Natural killer cell (primary cell): ENCODE measurements around the gene NMT2. TPM values are rescaled to one million over a fixed set of nuclear protein-coding genes. Genes with fewer than 3 reads are reported as not detected.

Experiments
- ATAC-seq, 3 donors: fragments of 150-1000 bp in 2 of 3; fragments of 200-7000 bp in 1 of 3; cut with Tn5 transposase; 1 replicate in 1 of 3; 2 replicates in 2 of 3; pipeline ENCODE4 v1.10.0; 2021; ENCODE audit warnings: mild to moderate bottlenecking in 2 of 3, moderate library complexity in 2 of 3
- DNase-seq, 2 donors: peaks; one replicate each; pipeline versions ENCODE4 v3.0.0 to v3.0.0-alpha.2; 2013 to 2021; ENCODE audit warnings: mixed read lengths in 1 of 2
- H3K27ac ChIP-seq: one replicate; pipeline ENCODE4 v1.5.1; 2013; ENCODE audit warnings: mild to moderate bottlenecking, low read length
- H3K27me3 ChIP-seq: one replicate; pipeline ENCODE4 v1.6.1; 2013; ENCODE audit warnings: low read length; ENCODE audit not compliant: control insufficient read depth, insufficient read depth
- H3K36me3 ChIP-seq: one replicate; pipeline ENCODE4 v1.6.1; 2013; ENCODE audit warnings: low read length; ENCODE audit not compliant: control insufficient read depth, insufficient read depth
- H3K4me1 ChIP-seq: one replicate; pipeline ENCODE4 v1.6.1; 2013; ENCODE audit warnings: low read length; ENCODE audit not compliant: control insufficient read depth, insufficient read depth
- H3K4me3 ChIP-seq: one replicate; pipeline ENCODE4 v1.5.1; 2013; ENCODE audit warnings: low read length
- H3K9me3 ChIP-seq: one replicate; pipeline ENCODE4 v1.6.1; 2013; ENCODE audit warnings: low read length; ENCODE audit not compliant: control insufficient read depth, insufficient read depth
- H3K27ac Mint-ChIP-seq, 2 donors: one replicate each; pipeline ENCODE4 v1.8.0; 2022; ENCODE audit warnings: mild to moderate bottlenecking in 2 of 2, mixed read lengths in 2 of 2, moderate library complexity in 1 of 2
- H3K27me3 Mint-ChIP-seq, 2 donors: one replicate each; pipeline ENCODE4 v1.8.0; 2022; ENCODE audit warnings: low read depth in 2 of 2, mixed read lengths in 2 of 2
- H3K36me3 Mint-ChIP-seq: one replicate; pipeline ENCODE4 v1.8.0; 2022; ENCODE audit warnings: mixed read lengths
- H3K4me1 Mint-ChIP-seq, 2 donors: one replicate each; pipeline ENCODE4 v1.8.0; 2022; ENCODE audit warnings: mixed read lengths in 2 of 2
- H3K4me3 Mint-ChIP-seq: one replicate; pipeline ENCODE4 v1.8.0; 2022; ENCODE audit warnings: mild to moderate bottlenecking, moderate library complexity, mixed read lengths
- H3K9me3 Mint-ChIP-seq, 2 donors: one replicate each; pipeline ENCODE4 v1.8.0; 2022; ENCODE audit warnings: mixed read lengths in 2 of 2
- WGBS: methylation state at CpG from one replicate; pipeline ENCODE4 v1.1.7; 2013; ENCODE audit warnings: missing lambda C conversion rate; ENCODE audit not compliant: insufficient coverage; 5-methylcytosine and 5-hydroxymethylcytosine counted together
- intact Hi-C: fragments of 100-400 bp; cut with micrococcal nuclease; formaldehyde crosslinking; loops from one replicate; pipeline ENCODE4 v1.14.2; 2022
- total RNA-seq, 4 donors: library from RNA; stranded (reverse); fragments of 120-200 nt in 1 of 4; gene quantifications; one replicate each; pipeline versions ENCODE4 v1.2.3 to v1.2.4, GENCODE V29; 2013 to 2022
- TF ChIP-seq, protein P1 (sequence below): fragments of 200-600 bp; IDR thresholded peaks from one replicate; pipeline ENCODE4 v1.8.0; 2022; ENCODE audit warnings: antibody characterized with exemption

Gene NMT2
- total RNA-seq, 3 donors from 2014 or later (not counting 1 experiment from before 2014, with no cell fraction given), result 18.9 to 34.9 (median 28.8) TPM

DNA sequence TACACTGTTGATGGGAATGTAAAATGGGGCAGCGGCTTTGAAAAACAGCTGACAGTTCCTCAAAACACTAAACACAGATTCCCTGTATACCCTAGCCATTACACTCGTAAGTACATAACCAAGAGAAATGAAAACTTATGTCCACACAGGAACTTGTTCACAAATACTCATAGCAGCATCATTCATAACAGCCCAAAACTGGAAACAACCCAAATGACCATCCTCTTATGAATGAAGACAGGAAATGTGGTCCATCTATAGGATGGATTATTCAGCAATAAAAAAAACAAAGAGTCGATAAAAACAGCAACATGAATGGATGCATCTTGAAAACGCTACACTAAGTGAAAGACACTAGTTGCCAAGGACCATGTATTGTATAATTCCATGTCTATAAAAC, 23.7 kb downstream of the NMT2 start:
- DNase-seq (no peak), ATAC-seq (no peak)
- no peaks in the 10 kb centered on the region for H3K36me3 Mint-ChIP-seq
- Histone ChIP-seq H3K9me3 (no peaks in the 10 kb centered on the region), H3K27ac (no peak overlapping the region), H3K4me1 (peaks cover 9% of the 10 kb centered on the region), H3K36me3 (no peaks in the 10 kb centered on the region), H3K27me3 (no peaks in the 10 kb centered on the region), H3K4me3 (no peak overlapping the region)
- no peaks in the 10 kb centered on the region for H3K27me3 Mint-ChIP-seq
- intact Hi-C loops, result no loop called here
- peaks cover 19 to 28% of the 10 kb centered on the region in 2 donors for H3K4me1 Mint-ChIP-seq
- H3K4me3 Mint-ChIP-seq, result no peak overlapping the region
- WGBS, result 100% methylated on average over 4 of the region's 4 CpGs
- no peak overlapping the region for H3K27ac Mint-ChIP-seq
- H3K9me3 Mint-ChIP-seq, result no peaks in the 10 kb centered on the region
- TF ChIP-seq, protein P1, sequence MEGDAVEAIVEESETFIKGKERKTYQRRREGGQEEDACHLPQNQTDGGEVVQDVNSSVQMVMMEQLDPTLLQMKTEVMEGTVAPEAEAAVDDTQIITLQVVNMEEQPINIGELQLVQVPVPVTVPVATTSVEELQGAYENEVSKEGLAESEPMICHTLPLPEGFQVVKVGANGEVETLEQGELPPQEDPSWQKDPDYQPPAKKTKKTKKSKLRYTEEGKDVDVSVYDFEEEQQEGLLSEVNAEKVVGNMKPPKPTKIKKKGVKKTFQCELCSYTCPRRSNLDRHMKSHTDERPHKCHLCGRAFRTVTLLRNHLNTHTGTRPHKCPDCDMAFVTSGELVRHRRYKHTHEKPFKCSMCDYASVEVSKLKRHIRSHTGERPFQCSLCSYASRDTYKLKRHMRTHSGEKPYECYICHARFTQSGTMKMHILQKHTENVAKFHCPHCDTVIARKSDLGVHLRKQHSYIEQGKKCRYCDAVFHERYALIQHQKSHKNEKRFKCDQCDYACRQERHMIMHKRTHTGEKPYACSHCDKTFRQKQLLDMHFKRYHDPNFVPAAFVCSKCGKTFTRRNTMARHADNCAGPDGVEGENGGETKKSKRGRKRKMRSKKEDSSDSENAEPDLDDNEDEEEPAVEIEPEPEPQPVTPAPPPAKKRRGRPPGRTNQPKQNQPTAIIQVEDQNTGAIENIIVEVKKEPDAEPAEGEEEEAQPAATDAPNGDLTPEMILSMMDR, result no peak

DNA sequence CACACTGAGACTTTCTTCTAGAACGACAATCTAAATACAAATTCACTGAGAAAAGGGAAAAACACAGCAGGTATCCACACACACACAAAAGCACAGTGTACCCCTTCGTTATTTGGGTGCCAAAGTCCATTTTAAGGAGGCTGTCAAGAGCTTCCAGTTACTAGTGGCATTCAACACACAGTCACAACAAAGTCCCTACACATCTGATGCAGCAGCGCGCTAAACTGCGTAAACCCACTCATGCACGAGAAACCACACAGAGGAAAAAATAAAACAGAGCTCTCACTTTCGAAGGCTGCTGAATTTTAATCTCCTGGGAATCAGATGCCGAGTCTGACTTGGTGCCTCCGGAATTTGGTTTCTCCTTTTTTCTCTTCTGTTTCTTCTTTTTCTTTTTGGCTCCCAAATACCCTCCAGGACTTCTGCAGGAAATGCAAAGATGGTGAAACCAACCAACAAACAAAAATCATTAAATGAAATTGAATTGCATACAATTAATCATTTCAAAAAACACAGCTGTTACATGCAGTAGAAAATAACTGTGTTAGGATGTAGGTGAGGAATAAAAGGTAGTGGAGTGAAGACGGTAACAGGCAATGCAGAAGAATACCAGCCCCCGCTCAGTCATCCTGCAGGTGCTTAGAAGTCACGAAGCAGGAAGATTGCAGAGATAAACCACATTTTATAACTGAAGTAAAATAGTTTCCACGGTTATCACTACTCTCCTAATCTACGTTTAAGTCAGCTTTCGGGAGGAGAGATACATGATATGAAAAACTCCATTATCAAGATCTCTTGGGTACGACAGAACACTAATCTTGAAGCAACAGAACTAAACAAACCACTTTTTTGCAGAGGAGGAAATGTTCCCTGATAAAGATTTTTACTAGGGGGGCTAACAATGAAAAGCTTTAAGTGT, 27.1 kb downstream of the NMT2 start:
- Histone ChIP-seq H3K4me3 (no peak overlapping the region), H3K9me3 (no peaks in the 10 kb centered on the region), H3K4me1 (peaks cover 8% of the 10 kb centered on the region), H3K27me3 (no peaks in the 10 kb centered on the region), H3K36me3 (peaks cover 2% of the 10 kb centered on the region), H3K27ac (no peak overlapping the region)
- Mint-ChIP-seq H3K4me1 (peaks cover 17 to 26% of the 10 kb centered on the region in 2 donors), H3K27me3 (no peaks in the 10 kb centered on the region), H3K27ac (no peak overlapping the region), H3K4me3 (no peak overlapping the region), H3K9me3 (no peaks in the 10 kb centered on the region), H3K36me3 (no peaks in the 10 kb centered on the region)
- DNase-seq, result peak in 1 of 2 donors; percentile 11
- intact Hi-C loops, result no loop called here
- ATAC-seq, result no peak
- TF ChIP-seq, protein P1, result no peak
- 58% methylated on average over 12 of the region's 16 CpGs for WGBS

DNA sequence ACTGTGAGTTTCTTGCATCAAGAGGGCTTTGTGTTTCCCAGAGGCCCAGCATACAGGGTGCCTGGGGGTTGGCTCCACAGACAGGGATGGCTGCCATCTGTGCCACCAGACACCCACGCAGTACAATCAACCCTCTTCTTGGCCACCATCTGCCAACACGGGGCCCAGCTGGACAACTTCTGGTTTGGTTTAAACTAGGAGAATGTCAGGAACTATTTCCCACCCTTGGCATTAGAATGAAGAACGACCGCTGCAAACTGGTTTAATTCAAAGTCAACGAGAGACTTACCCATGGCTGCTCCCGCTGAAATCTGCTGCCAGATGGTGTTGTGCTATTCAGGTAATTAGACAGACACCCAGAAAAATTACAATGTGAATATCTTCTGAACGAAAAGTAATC, 27.8 kb downstream of the NMT2 start:
- Histone ChIP-seq H3K4me3 (no peak overlapping the region), H3K9me3 (no peaks in the 10 kb centered on the region), H3K27me3 (no peaks in the 10 kb centered on the region), H3K36me3 (peaks cover 2% of the 10 kb centered on the region), H3K4me1 (peaks cover 6% of the 10 kb centered on the region), H3K27ac (no peak overlapping the region)
- TF ChIP-seq, protein P1, result no peak
- intact Hi-C loops, result no loop called here
- Mint-ChIP-seq H3K4me3 (no peak overlapping the region), H3K36me3 (no peaks in the 10 kb centered on the region), H3K9me3 (no peaks in the 10 kb centered on the region), H3K27ac (no peak overlapping the region), H3K4me1 (peaks cover 10 to 19% of the 10 kb centered on the region in 2 donors), H3K27me3 (no peaks in the 10 kb centered on the region)
- 96% methylated on average over 7 of the region's 7 CpGs for WGBS
- DNase-seq (no peak), ATAC-seq (no peak)
